Heart right ventricle (tissue), 16 donors: ENCODE measurements around the gene NF2. TPM values are rescaled to one million over a fixed set of nuclear protein-coding genes. Genes with fewer than 3 reads are reported as not detected.

Experiments
- ATAC-seq, 8 donors: fragments of 200-7000 bp; cut with Tn5 transposase; one replicate each; pipeline ENCODE4 v1.9.1; 2020; ENCODE audit warnings: mild to moderate bottlenecking in 8 of 8, moderate library complexity in 8 of 8, moderate number of reproducible peaks in 1 of 8
- DNase-seq, 2 donors: peaks; one replicate each; pipeline ENCODE4 v3.0.0-alpha.2; 2020
- H3K27ac ChIP-seq, 10 donors: fragments of 200-600 bp; sonication (generic) in 2 of 10; one replicate each; pipeline versions ENCODE4 v1.5.0 to v1.8.0; 2020 to 2022; ENCODE audit warnings: mild to moderate bottlenecking in 3 of 10
- H3K27me3 ChIP-seq, 7 donors: fragments of 200-600 bp; one replicate each; pipeline ENCODE4 v1.8.0; 2021 to 2022; ENCODE audit warnings: mild to moderate bottlenecking in 2 of 7
- H3K36me3 ChIP-seq, 9 donors: fragments of 200-600 bp; sonication (generic) in 1 of 9; one replicate each; pipeline versions ENCODE4 v1.5.0 to v1.8.0; 2020 to 2022; ENCODE audit warnings: mild to moderate bottlenecking in 2 of 9
- H3K4me1 ChIP-seq, 9 donors: fragments of 200-600 bp; sonication (generic) in 1 of 9; one replicate each; pipeline versions ENCODE4 v1.5.0 to v1.8.0; 2020 to 2022; ENCODE audit warnings: mild to moderate bottlenecking in 4 of 9
- H3K4me3 ChIP-seq, 10 donors: fragments of 200-600 bp; sonication (generic) in 2 of 10; one replicate each; pipeline versions ENCODE4 v1.5.0 to v1.8.0; 2020 to 2022; ENCODE audit warnings: mild to moderate bottlenecking in 7 of 10, moderate library complexity in 2 of 10
- H3K9me3 ChIP-seq, 11 donors: fragments of 200-600 bp in 10 of 11; sonication (generic) in 2 of 11; one replicate each; pipeline versions ENCODE4 v1.5.0 to v1.8.0; 2013 to 2022; ENCODE audit warnings: mild to moderate bottlenecking in 2 of 11, control low read depth in 1 of 11, moderate library complexity in 1 of 11
- WGBS, 2 donors: extraction: QIAGEN DNeasy Blood & Tissue Kit; methylation state at CpG; one replicate each; pipeline ENCODE4 v1.1.7; 2013; ENCODE audit warnings: inconsistent platforms in 1 of 2; 5-methylcytosine and 5-hydroxymethylcytosine counted together
- intact Hi-C, 10 donors: fragments of 100-400 bp; cut with DNase I; formaldehyde crosslinking; loops; one replicate each; pipeline versions ENCODE4 v1.11.1 to v1.14.2; 2022
- polyA plus RNA-seq, 2 donors: library from polyadenylated mRNA; stranded (reverse); fragments of 200-250 nt; gene quantifications; one replicate each; pipeline ENCODE4 v1.2.3, GENCODE V29; 2013
- total RNA-seq, 10 donors: library from RNA; stranded (reverse); fragmentation: NEBNext Ultra II Directional in 3 of 10; extraction: Animal tissue kit (Norgen Biotek cat#: 25700) in 3 of 10; gene quantifications; one replicate each; pipeline versions ENCODE4 v1.2.1 to v1.2.4, GENCODE V29; 2021 to 2023
- TF ChIP-seq, protein P1 (sequence below), 9 donors: fragments of 200-600 bp; sonication (generic) in 2 of 9; IDR thresholded peaks; one replicate each; pipeline versions ENCODE4 v1.5.0 to v1.8.0; 2021 to 2022; ENCODE audit warnings: antibody characterized with exemption in 9 of 9, mild to moderate bottlenecking in 5 of 9, moderate library complexity in 1 of 9
- donor health status: Arrhythmogenic right ventricular cardiomyopathy.
- donor health status: ischemic (EF 13 %, LVEDD 7.1; RV severe dilation, severe dysfunction).
- donor health status: healthy with polysubstance abuse.
- donor health status: DM: no; HTN: yes; CAD: no.
- donor health status: DM: no; HTN: no; CAD: no.
- donor health status: ischemic (EF 25% LVEDD 6.9; RV normal size, moderate dysfunction).
- donor health status: ischemic (EF 25% LVEDD 5.7; RV mildly dilated, moderate dysfunction).
- donor health status: healthy.
- donor health status: DM: yes; HTN: yes; CAD: no.
- donor health status: Ischemic cardiomyopathy.
- donor health status: ischemic (EF 35%, LVEDD 5.7; RV mildly dilated, moderate dysfunction).
- donor health status: nonischemic (EF 11% LVEDD 7.7; RV severe dilation, severe dysfunction).
- donor health status: DM: yes; HTN: yes; CAD: no.
- donor health status: PGD.
- donor health status: ischemic (EF 29% LVEDD 5.4; RV normal size, mild dysfunction).
- donor health status: nonischemic (EF 23%, LVEDD 6.1; RV moderate dilation, normal function).

NF2 gene
- total and polyA plus RNA-seq, 12 donors, result 9.7 to 59.4 (median 43.8) TPM

DNA sequence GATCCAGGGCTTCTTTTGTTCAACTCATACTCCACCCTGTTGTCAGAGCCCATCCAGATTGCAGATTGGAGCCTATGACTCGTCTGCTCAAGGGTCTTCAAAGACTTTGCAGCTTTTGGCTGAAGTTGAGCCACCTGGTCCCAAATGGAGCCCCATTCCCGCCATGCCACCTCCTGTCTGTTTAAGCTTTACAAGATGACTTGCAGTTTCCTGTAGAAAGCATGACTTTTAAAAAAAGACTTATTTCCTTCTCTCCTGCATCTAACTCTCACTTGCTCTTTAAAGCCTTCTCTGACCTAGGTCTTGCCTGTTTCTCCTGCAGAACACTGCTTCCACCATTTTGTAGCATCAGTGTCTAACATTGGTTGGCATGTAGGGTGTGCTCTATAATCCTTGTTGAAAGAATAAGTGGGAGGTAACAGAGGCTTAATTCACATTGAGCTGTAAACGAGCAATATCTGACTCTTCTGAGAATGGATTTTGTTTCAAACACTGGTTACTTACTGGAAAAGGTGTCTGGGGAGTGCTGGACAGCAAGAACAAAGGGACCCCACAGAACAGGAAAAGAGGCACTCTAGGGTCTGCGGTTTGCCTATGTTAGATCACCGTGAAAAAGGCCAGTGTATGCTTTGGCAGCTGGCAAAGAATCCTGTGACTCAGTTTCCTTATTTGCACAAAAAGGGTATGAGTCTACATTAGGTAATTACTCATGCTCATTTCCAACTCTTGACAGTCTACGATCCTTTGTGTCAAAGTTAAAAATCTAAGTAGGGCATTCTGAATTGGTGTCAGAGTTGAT lies 30.3 kb downstream of the NF2 start:
- intact Hi-C loops, result loop anchor here in 3 of 10 donors (5.0 to 10.0 kb wide), 3 partner anchors 374 to 459 kb away; partner anchors contain the start of gene HORMAD2 (in 2 of the 3)

DNA sequence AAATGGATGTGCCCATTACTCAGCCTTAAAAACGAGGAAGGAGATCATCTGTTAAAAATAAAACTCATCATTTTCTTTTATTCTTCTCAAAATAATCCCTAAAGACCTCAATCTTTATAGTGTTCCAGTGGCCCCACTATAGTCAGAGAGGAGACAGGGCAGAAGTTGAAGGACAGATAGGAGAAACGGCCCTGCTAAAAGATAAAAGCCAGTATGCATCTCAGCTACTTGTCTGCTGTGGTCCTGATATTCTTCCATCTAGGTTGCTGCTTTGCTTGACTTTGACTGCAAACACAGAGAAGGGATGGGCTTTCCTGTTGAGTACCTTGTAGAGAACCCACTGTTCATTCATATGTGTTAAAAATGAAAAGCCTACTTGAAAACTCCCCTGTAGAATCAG lies 31.4 kb downstream of the NF2 start:
- no peak for DNase-seq
- TF ChIP-seq, protein P1, sequence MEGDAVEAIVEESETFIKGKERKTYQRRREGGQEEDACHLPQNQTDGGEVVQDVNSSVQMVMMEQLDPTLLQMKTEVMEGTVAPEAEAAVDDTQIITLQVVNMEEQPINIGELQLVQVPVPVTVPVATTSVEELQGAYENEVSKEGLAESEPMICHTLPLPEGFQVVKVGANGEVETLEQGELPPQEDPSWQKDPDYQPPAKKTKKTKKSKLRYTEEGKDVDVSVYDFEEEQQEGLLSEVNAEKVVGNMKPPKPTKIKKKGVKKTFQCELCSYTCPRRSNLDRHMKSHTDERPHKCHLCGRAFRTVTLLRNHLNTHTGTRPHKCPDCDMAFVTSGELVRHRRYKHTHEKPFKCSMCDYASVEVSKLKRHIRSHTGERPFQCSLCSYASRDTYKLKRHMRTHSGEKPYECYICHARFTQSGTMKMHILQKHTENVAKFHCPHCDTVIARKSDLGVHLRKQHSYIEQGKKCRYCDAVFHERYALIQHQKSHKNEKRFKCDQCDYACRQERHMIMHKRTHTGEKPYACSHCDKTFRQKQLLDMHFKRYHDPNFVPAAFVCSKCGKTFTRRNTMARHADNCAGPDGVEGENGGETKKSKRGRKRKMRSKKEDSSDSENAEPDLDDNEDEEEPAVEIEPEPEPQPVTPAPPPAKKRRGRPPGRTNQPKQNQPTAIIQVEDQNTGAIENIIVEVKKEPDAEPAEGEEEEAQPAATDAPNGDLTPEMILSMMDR (IDR thresholded peaks at IDR 0.05), result no peak
- intact Hi-C loops, result loop anchor here in 7 of 10 donors (5.0 to 10.0 kb wide), 4 partner anchors 372 to 457 kb away; partner anchors contain the start of gene HORMAD2 (in 2 of the 7)

More for the DNA sequence above, 30.3 kb downstream of the NF2 start:
- ATAC-seq, result no peak
- Histone ChIP-seq H3K4me1 (peaks cover 0 to 41% (median 11%) of the 10 kb centered on the region in 9 donors), H3K27me3 (no peaks in the 10 kb centered on the region), H3K4me3 (no peak overlapping the region), H3K27ac (no peak overlapping the region), H3K36me3 (peaks cover 0 to 22% (median under 1%) of the 10 kb centered on the region in 9 donors), H3K9me3 (no peaks in the 10 kb centered on the region)
- TF ChIP-seq, protein P1 (IDR thresholded peaks at IDR 0.05), result no peak
- DNase-seq, result no peak
- WGBS, 2 donors, result 78 to 80% methylated on average over 6 of the region's 6 CpGs

DNA sequence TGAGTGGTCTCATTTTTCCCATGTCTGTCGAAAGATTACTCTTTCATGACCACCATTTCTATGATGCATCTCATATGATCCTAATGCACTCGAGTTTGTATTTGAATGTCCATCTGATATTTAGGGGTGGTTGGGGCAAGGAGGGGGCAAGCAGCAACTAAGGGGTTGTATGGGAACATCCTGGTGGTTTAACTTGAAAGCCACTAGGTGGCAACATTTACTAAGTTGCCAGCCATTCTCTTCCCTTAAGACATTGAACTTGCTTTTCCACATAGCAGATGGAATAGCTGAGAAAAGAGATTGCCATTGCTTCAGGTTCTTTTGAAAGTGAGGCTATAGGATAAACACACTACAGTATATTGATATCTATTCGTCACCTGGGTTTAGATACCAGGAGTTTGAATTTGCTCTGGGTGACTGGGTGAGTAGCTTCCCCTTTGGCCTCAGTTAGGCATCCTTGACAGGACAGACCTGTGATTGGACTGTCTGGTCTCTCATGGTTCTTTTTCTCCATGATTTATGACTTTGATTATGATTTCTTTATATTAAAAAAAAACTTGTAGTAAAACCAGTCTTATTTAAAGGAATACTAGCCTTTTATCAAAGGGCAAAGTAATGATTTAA lies 32.4 kb downstream of the NF2 start:
- ATAC-seq (peak in 3 of 8 donors; percentile 44 to 63 (median 48)), DNase-seq (no peak)
- H3K9me3 ChIP-seq, result no peaks in the 10 kb centered on the region
- H3K27me3 ChIP-seq, result no peaks in the 10 kb centered on the region
- peaks cover 0 to 43% (median 6%) of the 10 kb centered on the region in 9 donors for H3K36me3 ChIP-seq
- TF ChIP-seq, protein P1 (IDR thresholded peaks at IDR 0.05), result peak; percentile 15 to 71 (median 56)
- H3K27ac ChIP-seq, result no peak overlapping the region
- 36 to 44% methylated on average over 3 of the region's 3 CpGs for WGBS, 2 donors
- intact Hi-C loops, result loop anchor here in 6 of 10 donors (5.0 to 10.0 kb wide), 2 partner anchors 449 to 451 kb away; partner anchors contain the start of gene HORMAD2 (in 2 of the 6)
- H3K4me3 ChIP-seq, result no peak overlapping the region
- peaks cover 0 to 33% (median 4%) of the 10 kb centered on the region in 9 donors for H3K4me1 ChIP-seq

More for the DNA sequence above, 31.4 kb downstream of the NF2 start:
- WGBS, 2 donors, result 52 to 54% methylated on average over 2 of the region's 2 CpGs
- H3K4me3 ChIP-seq, result no peak overlapping the region
- no peak for ATAC-seq
- no peaks in the 10 kb centered on the region for H3K9me3 ChIP-seq
- peaks cover 0 to 41% (median 11%) of the 10 kb centered on the region in 9 donors for H3K4me1 ChIP-seq
- no peak overlapping the region for H3K27ac ChIP-seq
- peaks cover 0 to 33% (median 6%) of the 10 kb centered on the region in 9 donors for H3K36me3 ChIP-seq
- H3K27me3 ChIP-seq, result no peaks in the 10 kb centered on the region

DNA sequence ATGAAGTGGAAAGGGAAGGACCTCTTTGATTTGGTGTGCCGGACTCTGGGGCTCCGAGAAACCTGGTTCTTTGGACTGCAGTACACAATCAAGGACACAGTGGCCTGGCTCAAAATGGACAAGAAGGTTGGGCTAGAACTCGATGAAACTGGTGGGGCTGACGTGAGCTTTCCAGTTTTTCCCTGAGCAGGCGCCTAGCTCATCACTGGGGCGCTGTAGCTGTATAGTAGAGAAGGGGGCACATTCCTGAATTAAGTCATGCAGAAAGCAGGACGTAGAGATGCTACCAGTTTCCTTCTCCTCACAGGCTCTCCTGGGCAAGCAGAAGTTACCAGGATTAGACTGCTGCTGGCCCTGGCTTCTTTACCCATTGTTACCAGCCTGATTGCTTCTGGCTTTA lies 33.3 kb downstream of the NF2 start:
- WGBS, 2 donors, result 85 to 90% methylated on average over 7 of the region's 7 CpGs
- TF ChIP-seq, protein P1 (IDR thresholded peaks at IDR 0.05), result no peak
- H3K4me3 ChIP-seq, result no peak overlapping the region
- no peak overlapping the region for H3K27ac ChIP-seq
- no peak for ATAC-seq
- no peaks in the 10 kb centered on the region for H3K27me3 ChIP-seq
- H3K4me1 ChIP-seq, result peaks cover 0 to 31% (median 0%) of the 10 kb centered on the region in 9 donors
- H3K9me3 ChIP-seq, result no peaks in the 10 kb centered on the region
- intact Hi-C loops, result loop anchor here in 6 of 10 donors (5.0 to 10.0 kb wide), 2 partner anchors 448 to 451 kb away; partner anchors contain the start of gene HORMAD2 (in 2 of the 6)
- DNase-seq, result no peak
- peaks cover 0 to 52% (median 6%) of the 10 kb centered on the region in 9 donors for H3K36me3 ChIP-seq
